GM20000 (cell line): ENCODE data around the gene ADCK1.

ENCODE experiments used
- DNase-seq: peaks from one replicate; pipeline ENCODE4 v3.0.0; 2012; ENCODE audit warnings: low spot score
- TF ChIP-seq, protein P1 (sequence below): IDR thresholded peaks from 2 replicates; pipeline ENCODE4 v1.5.1; 2012; ENCODE audit warnings: mild to moderate bottlenecking, control low read depth; ENCODE audit errors: extremely low read depth, missing control alignments

Gene ADCK1

GRCh38 chr14:77799863-77800730 lies at the start of gene ADCK1:
Gene ADCK1, plus strand, starts transcription at chr14:77800109. Its CDS starts 18,870 bp downstream, at chr14:77818979.
- TF ChIP-seq, protein P1, sequence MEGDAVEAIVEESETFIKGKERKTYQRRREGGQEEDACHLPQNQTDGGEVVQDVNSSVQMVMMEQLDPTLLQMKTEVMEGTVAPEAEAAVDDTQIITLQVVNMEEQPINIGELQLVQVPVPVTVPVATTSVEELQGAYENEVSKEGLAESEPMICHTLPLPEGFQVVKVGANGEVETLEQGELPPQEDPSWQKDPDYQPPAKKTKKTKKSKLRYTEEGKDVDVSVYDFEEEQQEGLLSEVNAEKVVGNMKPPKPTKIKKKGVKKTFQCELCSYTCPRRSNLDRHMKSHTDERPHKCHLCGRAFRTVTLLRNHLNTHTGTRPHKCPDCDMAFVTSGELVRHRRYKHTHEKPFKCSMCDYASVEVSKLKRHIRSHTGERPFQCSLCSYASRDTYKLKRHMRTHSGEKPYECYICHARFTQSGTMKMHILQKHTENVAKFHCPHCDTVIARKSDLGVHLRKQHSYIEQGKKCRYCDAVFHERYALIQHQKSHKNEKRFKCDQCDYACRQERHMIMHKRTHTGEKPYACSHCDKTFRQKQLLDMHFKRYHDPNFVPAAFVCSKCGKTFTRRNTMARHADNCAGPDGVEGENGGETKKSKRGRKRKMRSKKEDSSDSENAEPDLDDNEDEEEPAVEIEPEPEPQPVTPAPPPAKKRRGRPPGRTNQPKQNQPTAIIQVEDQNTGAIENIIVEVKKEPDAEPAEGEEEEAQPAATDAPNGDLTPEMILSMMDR, result no peak
- peak; percentile 91 for DNase-seq

- no peak for DNase-seq
- TF ChIP-seq, protein P1, result no peak
Observed at GRCh38 chr14:77752266-77752665, 47.6 kb upstream of the ADCK1 start.

DNA sequence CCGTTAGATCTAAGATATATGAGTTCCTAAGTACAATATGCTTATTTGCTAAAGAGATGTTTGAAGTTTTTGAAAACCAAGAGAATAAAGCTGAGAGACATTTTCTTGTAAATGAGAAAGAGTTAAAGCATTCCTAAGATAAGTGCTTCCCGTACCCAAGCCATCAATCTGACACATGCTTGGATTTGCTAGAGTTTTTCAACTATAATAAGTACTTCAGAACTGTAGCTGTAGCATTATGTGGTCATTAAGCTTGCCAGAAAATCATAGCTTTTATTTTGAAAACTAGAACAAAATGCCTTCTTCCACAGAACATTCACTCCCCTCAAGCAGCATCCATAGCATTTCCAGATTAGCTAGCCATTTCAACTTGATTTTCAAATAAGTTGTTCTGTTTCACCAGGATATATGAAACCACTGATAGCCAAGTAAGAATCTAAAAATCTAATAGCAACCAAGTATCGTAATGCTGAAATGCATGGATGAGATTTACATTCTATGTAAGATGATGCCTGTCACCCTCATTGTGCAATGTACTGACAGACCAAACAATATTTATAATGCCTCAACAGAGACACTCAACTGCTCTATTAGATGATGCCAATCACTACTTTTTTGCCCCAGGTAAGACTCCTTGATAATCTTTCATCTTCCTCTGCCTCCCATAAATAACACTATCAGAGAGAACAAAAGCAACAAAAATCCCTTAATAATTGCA lies 47.0 kb upstream of the ADCK1 start:
- TF ChIP-seq, protein P1, result no peak
- DNase-seq, result no peak

GRCh38 chr14:77760381-77761204 lies 39.3 kb upstream of the ADCK1 start, which contains the start of gene SNW1:
Gene SNW1, minus strand, starts transcription at chr14:77761156. Its CDS starts 29 bp downstream, at chr14:77761127.
- TF ChIP-seq, protein P1, result no peak
- peak; percentile 93 for DNase-seq

DNA sequence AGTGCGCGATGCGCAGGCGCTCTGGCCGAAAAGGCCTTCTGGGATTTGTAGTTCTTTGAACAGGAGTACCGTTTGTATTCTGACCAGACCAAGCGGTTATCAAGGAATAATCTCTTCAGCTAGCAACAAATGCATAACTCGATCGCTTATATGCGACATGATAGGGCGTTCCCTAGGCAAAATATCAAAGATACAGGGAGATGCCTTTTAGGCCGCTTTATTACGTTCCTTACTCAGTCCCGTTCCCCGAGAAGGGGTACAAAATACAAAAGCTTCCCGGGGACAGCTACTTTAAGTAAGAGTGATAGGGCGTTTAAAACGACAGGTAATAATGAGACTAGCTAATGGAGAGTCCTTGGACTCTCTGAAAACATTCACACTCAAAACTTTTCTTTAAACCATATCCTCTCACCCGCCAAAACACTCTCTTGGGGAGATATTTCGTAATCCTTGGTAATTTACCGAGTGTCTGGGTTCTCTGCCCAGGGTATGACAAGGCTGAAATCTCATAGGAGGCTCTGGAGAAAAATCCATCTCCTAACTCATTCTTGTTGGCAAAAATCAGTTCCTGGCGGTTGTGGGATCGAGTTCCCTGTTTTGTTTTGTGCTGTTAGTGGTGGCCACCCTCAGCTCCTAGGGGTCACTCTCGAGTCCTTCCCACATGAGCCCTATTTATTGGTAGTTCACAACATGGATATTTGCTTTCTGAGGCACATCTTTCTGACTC lies 38.5 kb upstream of the ADCK1 start:
- TF ChIP-seq, protein P1, result peak; percentile 25
- no peak for DNase-seq

DNA sequence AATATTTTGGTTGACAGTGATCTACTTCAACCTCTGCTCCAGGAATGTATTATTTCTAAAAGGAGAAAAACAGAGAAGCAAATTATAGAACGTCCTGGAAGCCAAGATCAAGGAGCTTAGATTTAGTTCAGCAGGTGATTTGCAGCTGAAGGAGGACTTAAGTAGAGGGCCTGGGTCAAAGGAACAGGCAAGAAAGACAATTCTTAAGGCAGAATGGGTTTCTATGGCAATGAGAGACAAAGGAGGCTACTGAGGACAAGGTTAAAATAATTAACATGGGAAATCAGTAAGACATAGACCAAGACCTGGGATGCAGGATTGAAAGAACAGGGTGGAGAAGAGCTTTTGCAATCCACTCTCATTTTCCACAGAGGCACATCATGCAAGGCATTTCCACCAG lies 36.6 kb upstream of the ADCK1 start:
- TF ChIP-seq, protein P1, result no peak
- no peak for DNase-seq
